SU-DHL-6 (cell line): Measurements from ENCODE around the gene MAP3K10.

Experiments
- H2AFZ ChIP-seq: fragments of 200-600 bp; sonication (generic); 2 replicates; pipeline ENCODE4 v1.6.1; 2014; ENCODE audit warnings: low read depth, mild to moderate bottlenecking, moderate library complexity, mixed read lengths, antibody characterized with exemption, low read length; ENCODE audit not compliant: severe bottlenecking
- H3F3A ChIP-seq: fragments of 200-600 bp; shearing (Covaris generic); 2 replicates; pipeline ENCODE4 v1.6.0; 2016; ENCODE audit warnings: antibody characterized with exemption, mild to moderate bottlenecking; ENCODE audit not compliant: insufficient read depth
- H3K27ac ChIP-seq: fragments of 200-600 bp; sonication (generic); 2 replicates; pipeline ENCODE4 v1.5.1; 2016; ENCODE audit warnings: low read depth, mild to moderate bottlenecking, low read length, moderate library complexity, mixed read lengths
- H3K27me3 ChIP-seq: fragments of 200-600 bp; sonication (generic), shearing (Covaris generic); 2 replicates; pipeline ENCODE4 v1.6.0; 2014; ENCODE audit warnings: mild to moderate bottlenecking, low read length
- H3K36me3 ChIP-seq: fragments of 200-600 bp; sonication (generic); 2 replicates; pipeline ENCODE4 v1.6.1; 2014; ENCODE audit warnings: mild to moderate bottlenecking, low read length, mixed read lengths
- H3K4me2 ChIP-seq: fragments of 300-600, 200-600 bp; shearing (Covaris generic), sonication (generic); 2 replicates; pipeline ENCODE4 v1.6.0; 2014; ENCODE audit warnings: low read length, low read depth, mild to moderate bottlenecking; ENCODE audit not compliant: poor library complexity, severe bottlenecking
- H3K4me3 ChIP-seq: fragments of 200-600 bp; sonication (generic); 2 replicates; pipeline ENCODE4 v1.5.1; 2014; ENCODE audit warnings: antibody characterized with exemption, low read length, mild to moderate bottlenecking, mixed read lengths; ENCODE audit not compliant: insufficient read depth, poor library complexity, severe bottlenecking
- H3K79me2 ChIP-seq: fragments of 200-600 bp; sonication (generic); 2 replicates; pipeline ENCODE4 v1.6.1; 2014; ENCODE audit warnings: mild to moderate bottlenecking, low read length, moderate library complexity; ENCODE audit not compliant: insufficient read depth
- H3K9ac ChIP-seq: fragments of 200-600 bp; sonication (generic); 2 replicates; pipeline ENCODE4 v1.7.0; 2014; ENCODE audit warnings: mild to moderate bottlenecking, low read length
- H3K9me2 ChIP-seq: fragments of 200-600 bp; sonication (generic); replicated peaks from 2 replicates; pipeline ENCODE4 v1.6.1; 2014; ENCODE audit warnings: low read length; ENCODE audit not compliant: insufficient read depth
- H3K9me3 ChIP-seq: fragments of 200-600 bp; sonication (generic); 2 replicates; pipeline ENCODE4 v1.6.1; 2014; ENCODE audit warnings: low read length, mixed read lengths; ENCODE audit not compliant: insufficient read depth
- H4K20me1 ChIP-seq: fragments of 200-600 bp; sonication (generic); 2 replicates; pipeline ENCODE4 v1.6.1; 2014; ENCODE audit warnings: low read depth, mild to moderate bottlenecking, antibody characterized with exemption, low read length, moderate library complexity, mixed read lengths
- EZH2phosphoT487 ChIP-seq: fragments of 200-600 bp; sonication (generic), shearing (Covaris generic); conservative IDR thresholded peaks from 2 replicates; pipeline ENCODE4 v1.6.1; 2018; ENCODE audit warnings: mild to moderate bottlenecking, antibody characterized with exemption, low read length, moderate library complexity, mixed read lengths
- TF ChIP-seq, protein P1 (sequence below): fragments of 200-600 bp; sonication (generic); IDR thresholded peaks from one replicate; pipeline ENCODE4 v1.5.1; 2017; ENCODE audit warnings: antibody characterized with exemption, mild to moderate bottlenecking, low read length, moderate library complexity; ENCODE audit not compliant: insufficient read depth, poor library complexity, severe bottlenecking

MAP3K10 gene

DNA sequence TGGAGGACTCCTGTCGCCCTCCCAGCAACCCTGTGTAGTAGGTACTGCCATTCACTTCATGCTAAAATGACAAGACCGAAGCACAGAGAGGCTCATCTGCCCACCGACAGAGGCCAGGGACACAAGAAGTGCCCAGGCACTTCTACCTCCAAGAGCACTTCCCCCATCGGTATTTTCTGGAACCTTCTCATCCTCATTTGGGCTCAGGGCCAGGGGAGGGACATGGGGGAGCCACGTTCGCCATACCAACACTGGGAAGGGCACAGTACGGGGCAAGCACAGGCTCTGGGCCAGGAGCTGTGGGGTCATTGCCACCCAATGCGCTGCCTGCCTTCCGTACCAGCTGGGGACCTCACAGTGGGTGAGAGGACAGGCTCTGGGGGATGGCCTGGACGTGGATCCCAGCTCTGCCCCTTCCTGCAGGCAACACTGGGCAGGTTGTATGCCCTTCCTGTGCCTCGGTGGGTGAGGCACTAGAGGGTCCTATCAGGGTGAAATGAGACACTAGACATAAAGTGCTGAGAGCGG lies 56.6 kb downstream of the MAP3K10 start:
- Histone ChIP-seq H3K36me3 (no peaks in the 10 kb centered on the region), H2AFZ (no peak overlapping the region), H3K9ac (no peak overlapping the region), H3K79me2 (peaks cover 14% of the 10 kb centered on the region; the same call in 1 of the 2 replicates), H3K4me3 (no peak overlapping the region), H3K9me2 (no peaks in the 10 kb centered on the region), H3F3A (no peaks in the 10 kb centered on the region), H4K20me1 (no peaks in the 10 kb centered on the region), H3K27me3 (no peaks in the 10 kb centered on the region), H3K9me3 (no peaks in the 10 kb centered on the region), H3K27ac (no peak overlapping the region), H3K4me2 (no peak overlapping the region)
- no peak for TF ChIP-seq EZH2phosphoT487
- TF ChIP-seq, protein P1, sequence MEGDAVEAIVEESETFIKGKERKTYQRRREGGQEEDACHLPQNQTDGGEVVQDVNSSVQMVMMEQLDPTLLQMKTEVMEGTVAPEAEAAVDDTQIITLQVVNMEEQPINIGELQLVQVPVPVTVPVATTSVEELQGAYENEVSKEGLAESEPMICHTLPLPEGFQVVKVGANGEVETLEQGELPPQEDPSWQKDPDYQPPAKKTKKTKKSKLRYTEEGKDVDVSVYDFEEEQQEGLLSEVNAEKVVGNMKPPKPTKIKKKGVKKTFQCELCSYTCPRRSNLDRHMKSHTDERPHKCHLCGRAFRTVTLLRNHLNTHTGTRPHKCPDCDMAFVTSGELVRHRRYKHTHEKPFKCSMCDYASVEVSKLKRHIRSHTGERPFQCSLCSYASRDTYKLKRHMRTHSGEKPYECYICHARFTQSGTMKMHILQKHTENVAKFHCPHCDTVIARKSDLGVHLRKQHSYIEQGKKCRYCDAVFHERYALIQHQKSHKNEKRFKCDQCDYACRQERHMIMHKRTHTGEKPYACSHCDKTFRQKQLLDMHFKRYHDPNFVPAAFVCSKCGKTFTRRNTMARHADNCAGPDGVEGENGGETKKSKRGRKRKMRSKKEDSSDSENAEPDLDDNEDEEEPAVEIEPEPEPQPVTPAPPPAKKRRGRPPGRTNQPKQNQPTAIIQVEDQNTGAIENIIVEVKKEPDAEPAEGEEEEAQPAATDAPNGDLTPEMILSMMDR: no peak

DNA sequence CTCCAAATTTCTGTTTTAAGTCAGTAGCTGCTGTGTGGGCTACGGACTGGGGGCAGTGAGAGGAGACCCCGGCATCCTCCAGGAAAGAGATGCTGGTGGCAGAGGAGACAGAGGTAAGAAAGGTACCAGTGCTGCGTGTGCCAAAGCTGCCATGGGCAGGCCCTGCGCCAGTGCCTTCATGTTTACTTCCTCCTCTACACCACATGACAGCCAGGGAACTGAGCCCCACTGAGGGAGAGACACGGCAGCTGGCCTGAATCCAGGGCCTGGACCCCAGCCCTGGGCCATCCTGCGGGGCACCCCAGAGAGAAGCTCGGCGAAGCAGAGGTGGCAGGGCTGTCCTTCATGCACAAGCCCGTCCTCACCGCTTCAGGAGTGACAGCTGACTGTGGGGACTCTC lies 58.0 kb downstream of the MAP3K10 start:
- H3K36me3 ChIP-seq: no peaks in the 10 kb centered on the region
- no peak overlapping the region for H3K27ac ChIP-seq
- H3K4me2 ChIP-seq: no peak overlapping the region
- H3F3A ChIP-seq: no peaks in the 10 kb centered on the region
- H3K9me2 ChIP-seq: no peaks in the 10 kb centered on the region
- H2AFZ ChIP-seq: no peak overlapping the region
- no peaks in the 10 kb centered on the region for H3K27me3 ChIP-seq
- H4K20me1 ChIP-seq: no peaks in the 10 kb centered on the region
- TF ChIP-seq, protein P1: no peak
- TF ChIP-seq EZH2phosphoT487: no peak
- H3K9ac ChIP-seq: no peak overlapping the region
- no peaks in the 10 kb centered on the region for H3K9me3 ChIP-seq
- H3K79me2 ChIP-seq: peaks cover 18% of the 10 kb centered on the region; the same call in 1 of the 2 replicates
- H3K4me3 ChIP-seq: no peak overlapping the region

DNA sequence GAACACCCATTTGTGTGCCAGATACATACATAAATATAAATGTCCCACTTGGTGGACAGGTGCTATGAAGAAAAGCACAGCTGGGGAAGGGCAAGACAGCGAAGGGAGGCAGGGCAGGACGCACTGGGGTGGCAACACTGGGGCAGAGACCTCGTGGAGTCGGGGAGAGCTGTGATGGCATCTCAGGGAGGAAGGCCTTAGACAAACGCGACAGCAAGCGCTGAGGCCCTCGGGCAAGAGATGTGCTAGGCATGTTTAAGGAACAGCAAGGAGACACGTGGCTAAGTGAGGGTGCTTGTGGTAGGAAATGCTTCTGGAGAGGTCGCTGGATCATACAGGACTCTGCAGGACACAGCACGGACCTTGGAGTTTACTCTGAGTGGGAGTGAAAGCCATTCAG lies 58.6 kb downstream of the MAP3K10 start:
- Histone ChIP-seq H3K36me3 (no peaks in the 10 kb centered on the region), H3K9me3 (no peaks in the 10 kb centered on the region), H2AFZ (no peak overlapping the region), H3K4me3 (no peak overlapping the region), H3K27me3 (no peaks in the 10 kb centered on the region), H3K27ac (no peak overlapping the region), H3K9ac (no peak overlapping the region), H3K79me2 (peaks cover 16% of the 10 kb centered on the region; the same call in 1 of the 2 replicates), H3F3A (no peaks in the 10 kb centered on the region), H4K20me1 (no peaks in the 10 kb centered on the region), H3K4me2 (no peak overlapping the region), H3K9me2 (no peaks in the 10 kb centered on the region)
- TF ChIP-seq, protein P1: no peak
- TF ChIP-seq EZH2phosphoT487: no peak
